Measurements from ENCODE around the gene MAJIN.

GRCh38 chr11:64933213-64933934 lies 38.5 kb downstream of the MAJIN start:
- TF ChIP-seq EZH2 (IDR thresholded peaks at IDR 0.05; ENCODE audit: insufficient read depth, poor library complexity, severe bottlenecking): no peak
- no peak for TF ChIP-seq EZH2phosphoT487 (IDR thresholded peaks at IDR 0.05; ENCODE audit: insufficient read depth, low read depth)
